Neural crest cell (in vitro differentiated cells): ENCODE data around the gene NID1. TPM values are rescaled to one million over a fixed set of nuclear protein-coding genes. Genes with fewer than 3 reads are reported as not detected.

Source experiments
- DNase-seq: peaks from one replicate; pipeline ENCODE4 v3.0.0; 2021; ENCODE audit warnings: low read depth, mixed read lengths, low spot score
- H3K27ac Mint-ChIP-seq: one replicate; pipeline ENCODE4 v1.8.0; 2021; ENCODE audit warnings: mild to moderate bottlenecking, mixed read lengths; ENCODE audit not compliant: unreplicated experiment
- H3K27me3 Mint-ChIP-seq: 2 replicates; pipeline ENCODE4 v1.8.0; 2021; ENCODE audit warnings: low read depth, mild to moderate bottlenecking, mixed read lengths
- H3K36me3 Mint-ChIP-seq: 2 replicates; pipeline ENCODE4 v1.8.0; 2021; ENCODE audit warnings: low read depth, mild to moderate bottlenecking, mixed read lengths
- H3K4me1 Mint-ChIP-seq: 2 replicates; pipeline ENCODE4 v1.8.0; 2021; ENCODE audit warnings: mixed read lengths
- H3K4me3 Mint-ChIP-seq: one replicate; pipeline ENCODE4 v1.8.0; 2021; ENCODE audit warnings: mild to moderate bottlenecking, mixed read lengths
- H3K9me3 Mint-ChIP-seq: 2 replicates; pipeline ENCODE4 v1.8.0; 2021; ENCODE audit warnings: mixed read lengths
- total RNA-seq: library from RNA; stranded (reverse); gene quantifications from 2 replicates; pipeline ENCODE4 v1.2.1, GENCODE V29; 2021
- TF ChIP-seq, protein P1 (sequence below): fragments of 200-600 bp; sonication (generic); conservative IDR thresholded peaks from 2 replicates; pipeline ENCODE4 v1.5.0; 2021; ENCODE audit warnings: antibody characterized with exemption, mild to moderate bottlenecking

Gene NID1
- total RNA-seq, 1 donor from 2014 or later: 90.3 TPM

DNA sequence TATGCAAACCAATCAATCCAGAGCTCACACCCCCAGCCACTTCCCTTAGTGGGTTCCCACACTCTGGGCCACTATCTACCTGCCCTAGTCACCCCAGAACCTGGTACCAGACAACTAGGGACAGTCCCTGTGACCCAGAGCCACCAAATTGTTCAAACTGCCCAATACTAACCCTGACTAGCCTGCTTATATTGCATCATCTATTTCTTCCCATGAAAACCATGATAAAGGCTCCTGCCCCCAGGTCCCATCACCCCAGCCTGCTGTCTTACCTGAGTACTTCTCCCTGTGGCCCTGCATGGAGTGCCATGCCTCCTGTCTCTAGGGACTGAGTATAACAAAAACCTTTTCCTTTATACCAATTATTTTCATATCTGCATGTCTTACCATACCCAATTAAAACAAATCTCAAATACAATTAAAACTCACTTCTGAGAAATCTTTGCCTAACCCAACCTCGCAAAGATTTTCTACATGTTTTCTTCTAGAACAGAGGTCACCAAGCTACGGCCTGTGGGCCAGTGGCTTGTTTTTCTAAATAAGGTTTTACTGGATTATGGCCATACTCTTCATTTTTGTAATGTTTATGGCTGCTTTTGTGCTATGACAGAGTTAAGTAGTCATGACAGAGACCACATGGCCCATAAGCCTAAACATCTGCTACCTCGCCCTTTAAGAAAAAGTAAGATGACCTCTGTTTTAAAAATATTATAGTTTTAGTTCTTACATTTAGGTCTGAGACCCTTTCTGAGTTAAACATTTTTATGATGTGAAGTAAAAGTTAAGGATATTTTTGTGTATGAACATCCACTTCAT, 31.0 kb upstream of the NID1 start:
- Mint-ChIP-seq H3K27ac (no peak overlapping the region), H3K27me3 (no peaks in the 10 kb centered on the region)

DNA sequence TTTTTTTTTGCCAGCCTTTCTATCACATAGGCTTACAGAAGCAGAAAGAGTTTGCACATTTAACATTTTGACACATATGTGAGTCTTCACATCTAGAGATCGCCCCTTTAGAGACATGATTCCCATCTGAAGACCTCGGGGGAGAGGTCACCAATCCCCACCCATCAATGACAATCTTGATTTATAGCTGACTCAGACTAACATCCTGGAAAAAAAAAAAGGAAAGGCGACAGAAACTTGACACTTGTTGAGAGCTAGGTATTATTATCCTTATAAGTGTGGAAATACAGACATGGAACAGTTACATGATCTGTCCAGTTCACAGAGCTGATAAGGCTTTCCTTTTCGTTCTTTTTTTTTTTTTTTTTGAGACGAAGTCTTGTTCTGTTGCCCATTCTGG, 28.0 kb upstream of the NID1 start:
- Mint-ChIP-seq H3K4me3 (no peak overlapping the region), H3K27ac (no peak overlapping the region), H3K4me1 (peaks cover 7% of the 10 kb centered on the region), H3K27me3 (no peaks in the 10 kb centered on the region), H3K36me3 (peaks cover 6% of the 10 kb centered on the region), H3K9me3 (peaks cover 10% of the 10 kb centered on the region)
- no peak for DNase-seq
- TF ChIP-seq, protein P1, sequence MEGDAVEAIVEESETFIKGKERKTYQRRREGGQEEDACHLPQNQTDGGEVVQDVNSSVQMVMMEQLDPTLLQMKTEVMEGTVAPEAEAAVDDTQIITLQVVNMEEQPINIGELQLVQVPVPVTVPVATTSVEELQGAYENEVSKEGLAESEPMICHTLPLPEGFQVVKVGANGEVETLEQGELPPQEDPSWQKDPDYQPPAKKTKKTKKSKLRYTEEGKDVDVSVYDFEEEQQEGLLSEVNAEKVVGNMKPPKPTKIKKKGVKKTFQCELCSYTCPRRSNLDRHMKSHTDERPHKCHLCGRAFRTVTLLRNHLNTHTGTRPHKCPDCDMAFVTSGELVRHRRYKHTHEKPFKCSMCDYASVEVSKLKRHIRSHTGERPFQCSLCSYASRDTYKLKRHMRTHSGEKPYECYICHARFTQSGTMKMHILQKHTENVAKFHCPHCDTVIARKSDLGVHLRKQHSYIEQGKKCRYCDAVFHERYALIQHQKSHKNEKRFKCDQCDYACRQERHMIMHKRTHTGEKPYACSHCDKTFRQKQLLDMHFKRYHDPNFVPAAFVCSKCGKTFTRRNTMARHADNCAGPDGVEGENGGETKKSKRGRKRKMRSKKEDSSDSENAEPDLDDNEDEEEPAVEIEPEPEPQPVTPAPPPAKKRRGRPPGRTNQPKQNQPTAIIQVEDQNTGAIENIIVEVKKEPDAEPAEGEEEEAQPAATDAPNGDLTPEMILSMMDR: no peak

More for the DNA sequence above, 31.0 kb upstream of the NID1 start:
- peaks cover 10% of the 10 kb centered on the region for H3K9me3 Mint-ChIP-seq
- peaks cover 11% of the 10 kb centered on the region for H3K4me1 Mint-ChIP-seq
- TF ChIP-seq, protein P1: no peak
- H3K4me3 Mint-ChIP-seq: no peak overlapping the region
- peaks cover 6% of the 10 kb centered on the region for H3K36me3 Mint-ChIP-seq
- no peak for DNase-seq

DNA sequence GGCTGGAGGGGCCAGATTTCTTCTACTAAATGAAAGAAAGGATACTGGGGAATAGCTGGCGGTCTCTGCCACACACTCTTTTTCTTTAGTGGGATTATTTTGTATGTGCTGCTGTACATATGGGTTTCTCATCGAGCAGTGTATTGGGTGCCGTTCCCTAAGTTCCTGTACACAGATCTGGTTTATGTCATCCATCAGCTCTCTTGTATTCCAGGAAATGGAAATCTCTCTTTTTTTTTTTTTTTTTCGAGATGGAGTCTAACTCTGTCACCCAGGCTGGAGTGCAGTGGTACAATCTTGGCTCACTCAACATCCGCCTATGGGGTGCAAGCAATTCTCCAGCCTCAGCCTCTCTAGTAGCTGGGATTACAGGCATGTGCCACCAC, 27.0 kb upstream of the NID1 start:
- TF ChIP-seq, protein P1: no peak
- H3K27me3 Mint-ChIP-seq: peaks cover 2% of the 10 kb centered on the region
- peaks cover 7% of the 10 kb centered on the region for H3K9me3 Mint-ChIP-seq

DNA sequence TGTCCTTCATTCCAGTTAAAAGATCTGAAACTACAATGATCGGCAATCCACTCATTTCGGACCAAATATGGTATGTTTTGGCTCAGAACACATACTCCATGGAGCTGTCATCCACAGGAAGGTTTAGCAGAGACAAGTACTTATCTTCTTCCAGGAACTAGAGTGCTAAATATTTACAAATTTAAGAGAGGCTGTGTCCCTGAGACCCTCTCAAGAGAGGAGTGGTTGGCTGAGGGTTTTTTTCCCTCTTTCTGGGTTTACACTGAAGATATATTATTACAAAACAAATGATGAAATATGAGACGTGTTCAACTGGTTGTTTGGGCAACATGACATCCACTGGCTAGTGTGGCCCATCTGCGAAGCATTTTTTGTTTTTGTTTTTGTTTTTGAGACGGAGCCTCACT, 25.9 kb upstream of the NID1 start:
- H3K9me3 Mint-ChIP-seq: peaks cover under 1% of the 10 kb centered on the region
- H3K27ac Mint-ChIP-seq: no peak overlapping the region
- TF ChIP-seq, protein P1: no peak
- peaks cover 2% of the 10 kb centered on the region for H3K27me3 Mint-ChIP-seq
- DNase-seq: no peak
- H3K4me1 Mint-ChIP-seq: peaks cover 7% of the 10 kb centered on the region
- no peak overlapping the region for H3K4me3 Mint-ChIP-seq
- H3K36me3 Mint-ChIP-seq: no peaks in the 10 kb centered on the region

More for the DNA sequence above, 27.0 kb upstream of the NID1 start:
- Mint-ChIP-seq H3K4me3 (no peak overlapping the region), H3K27ac (no peak overlapping the region), H3K36me3 (peaks cover 4% of the 10 kb centered on the region), H3K4me1 (peaks cover 7% of the 10 kb centered on the region)
- DNase-seq: no peak

DNA sequence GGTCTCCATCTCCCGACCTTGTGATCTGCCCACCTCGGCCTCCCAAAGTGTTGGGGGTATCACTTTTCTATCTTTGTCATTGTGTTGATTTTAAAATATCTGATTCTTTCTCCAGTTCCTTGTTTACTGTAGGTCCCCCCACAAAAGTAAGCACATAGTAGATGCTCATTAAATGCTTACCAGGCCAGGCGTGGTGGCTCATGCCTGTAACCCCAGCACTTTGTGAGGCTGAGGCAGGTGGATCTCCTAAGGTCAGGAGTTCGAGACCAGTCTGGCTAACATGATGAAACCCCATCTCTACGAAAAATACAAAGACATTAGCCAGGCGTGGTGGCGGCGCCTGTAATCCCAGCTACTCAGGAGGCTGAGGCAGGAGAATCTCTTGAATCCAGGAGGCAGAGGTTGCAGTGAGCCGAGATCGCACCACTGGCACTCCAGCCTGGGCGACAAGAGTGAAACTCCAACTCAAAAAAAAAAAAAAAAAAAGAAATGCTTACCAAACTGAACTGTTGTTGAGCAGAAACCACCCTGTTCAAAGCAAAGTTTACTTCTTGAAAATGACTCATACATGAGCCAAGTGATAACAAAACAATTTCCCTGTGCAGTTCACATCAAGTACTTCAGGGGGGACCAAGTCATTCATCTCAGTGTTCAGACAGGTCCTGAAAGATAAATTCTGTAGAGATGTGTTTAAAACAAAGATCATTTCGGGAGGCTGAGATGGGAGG, 24.3 kb upstream of the NID1 start:
- H3K27me3 Mint-ChIP-seq: peaks cover 2% of the 10 kb centered on the region
- TF ChIP-seq, protein P1: no peak
- H3K4me1 Mint-ChIP-seq: peaks cover 9% of the 10 kb centered on the region
- H3K27ac Mint-ChIP-seq: no peak overlapping the region
- H3K36me3 Mint-ChIP-seq: no peaks in the 10 kb centered on the region
- no peak for DNase-seq
- H3K4me3 Mint-ChIP-seq: no peak overlapping the region
- H3K9me3 Mint-ChIP-seq: no peaks in the 10 kb centered on the region
